Astrocyte of the cerebellum (primary cell): Measurements from ENCODE around the gene UBTF.

ENCODE experiments used
- DNase-seq: peaks from one replicate; pipeline ENCODE4 v3.0.0-alpha.2; 2011; ENCODE audit warnings: low read depth
- H3K4me3 ChIP-seq: 2 replicates; pipeline ENCODE4 v1.5.1; 2011; ENCODE audit warnings: mild to moderate bottlenecking, low read depth, low read length, moderate library complexity
- CTCF ChIP-seq: IDR thresholded peaks from 2 replicates; pipeline ENCODE4 v1.5.1; 2012; ENCODE audit warnings: low read length, low read depth, moderate library complexity, mild to moderate bottlenecking; ENCODE audit errors: missing control alignments
- in situ Hi-C: cut with HindIII; loops from 2 replicates; pipeline ENCODE4 v1.10.0; 2017; ENCODE audit warnings: low sequenced_read_pairs

Gene UBTF

DNA sequence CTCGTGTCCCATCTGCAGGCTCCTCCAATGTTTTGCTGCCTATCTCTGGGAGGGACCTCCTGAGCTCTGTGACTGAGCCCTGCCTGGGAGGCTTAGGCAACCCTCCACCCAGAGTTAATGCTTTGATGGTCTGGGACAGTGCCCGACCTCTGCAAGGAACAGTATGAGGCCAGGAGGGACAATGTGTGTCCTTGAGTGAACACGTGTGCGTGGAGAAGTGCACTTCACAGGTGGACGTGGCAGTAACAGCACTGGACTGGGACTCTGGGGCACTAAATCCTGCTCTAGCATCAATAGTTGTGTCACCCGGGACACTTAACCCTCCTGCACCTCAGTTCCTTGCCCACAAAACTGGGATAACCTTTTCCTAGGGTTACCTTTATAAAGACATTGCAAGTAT is 4.6 kb downstream of the UBTF start:
- in situ Hi-C loops = no loop called here
- TF ChIP-seq CTCF = no peak
- no peak overlapping the region for H3K4me3 ChIP-seq
- no peak for DNase-seq

- in situ Hi-C loops = no loop called here
- TF ChIP-seq CTCF = no peak
- no peak overlapping the region for H3K4me3 ChIP-seq
- DNase-seq = no peak
Observed at GRCh38 chr17:44214230-44214494, 5.3 kb downstream of the UBTF start.

DNA sequence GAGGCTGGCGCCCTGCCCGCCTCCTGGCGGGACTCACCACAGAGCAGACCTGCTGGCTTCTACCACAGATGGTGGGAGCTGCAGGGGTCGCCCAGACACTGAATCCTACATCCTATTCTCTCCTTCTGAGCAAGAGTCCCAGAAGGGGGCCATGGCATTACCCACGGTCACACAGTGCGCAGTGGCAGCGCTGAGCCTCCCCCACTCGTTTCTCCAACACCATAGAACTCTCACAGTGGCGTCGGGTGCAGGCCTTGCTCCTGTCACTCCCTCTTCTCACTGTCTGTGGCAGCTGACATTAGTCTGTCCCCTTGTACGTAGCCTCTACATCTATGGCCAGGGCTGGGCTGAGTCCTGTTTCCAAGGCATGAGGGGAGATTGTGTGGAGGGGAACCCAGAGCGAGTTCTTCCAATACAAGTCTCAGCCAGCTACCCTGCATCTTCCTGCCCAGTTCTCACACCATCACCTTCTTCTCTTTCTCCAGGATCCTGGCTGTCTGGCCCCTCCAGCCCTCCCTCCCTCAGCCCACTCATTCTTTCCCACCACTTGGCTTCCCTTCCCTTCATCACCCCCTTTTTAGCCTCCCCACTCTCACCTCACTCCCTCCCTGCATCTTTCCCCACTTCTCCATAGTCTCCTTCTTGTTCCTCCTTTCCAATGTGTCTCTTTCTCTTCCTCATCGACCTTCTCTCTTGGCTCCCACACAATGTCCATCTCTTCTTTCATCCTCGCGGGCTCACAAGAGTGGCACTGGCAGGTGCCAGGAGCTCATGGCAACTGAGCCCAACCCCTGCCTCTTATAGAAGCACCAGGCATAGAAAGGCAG is 5.9 kb downstream of the UBTF start:
- no peak for DNase-seq
- H3K4me3 ChIP-seq = no peak overlapping the region
- TF ChIP-seq CTCF = no peak
- in situ Hi-C loops = no loop called here

- H3K4me3 ChIP-seq = no peak overlapping the region
Observed at GRCh38 chr17:44212507-44213402, 6.7 kb downstream of the UBTF start.

GRCh38 chr17:44211281-44212265 is 7.9 kb downstream of the UBTF start:
- no peak for TF ChIP-seq CTCF
- H3K4me3 ChIP-seq = no peak overlapping the region
- in situ Hi-C loops = no loop called here
- no peak for DNase-seq

More at GRCh38 chr17:44212507-44213402, 6.7 kb downstream of the UBTF start:
- no peak for DNase-seq
- no peak for TF ChIP-seq CTCF
- in situ Hi-C loops = no loop called here
